ENCODE results near the gene DNAJC17.

Gene DNAJC17

DNA sequence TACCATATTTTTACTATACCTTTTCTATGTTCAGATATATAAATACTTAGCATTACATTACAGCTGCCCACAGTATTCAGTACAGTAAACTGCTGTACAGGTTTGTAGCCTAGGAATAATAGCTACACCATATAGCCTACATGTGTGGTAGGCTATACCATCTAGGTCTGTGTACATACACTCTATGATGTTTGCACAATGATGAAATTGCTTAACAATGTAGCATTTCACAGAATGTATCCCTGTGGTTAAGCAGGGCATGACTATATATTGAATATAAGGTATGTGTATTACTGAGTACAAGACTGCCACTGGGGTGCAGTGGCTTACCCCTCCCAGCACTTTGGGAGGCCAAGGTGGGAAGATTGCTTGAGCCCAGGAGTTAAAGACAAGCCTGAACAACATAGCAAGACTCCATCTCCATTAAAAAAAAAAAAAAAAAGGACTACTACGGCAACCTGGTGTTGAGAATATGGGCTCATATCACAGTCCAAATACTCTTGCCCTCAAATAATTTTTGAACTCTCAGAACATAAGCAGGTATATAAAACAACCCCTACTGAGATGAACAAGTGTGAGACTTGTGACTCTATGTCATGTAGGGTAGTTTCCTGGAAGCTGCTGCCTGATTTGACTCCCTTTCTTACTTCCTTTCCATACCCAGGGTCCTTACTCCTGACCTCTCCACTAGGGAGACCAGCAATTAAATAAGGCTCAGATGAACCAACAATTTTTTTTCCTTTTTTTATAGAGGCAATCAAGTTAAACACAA lies 16.5 kb upstream of the DNAJC17 start:
- no peak for DNase-seq (ENCODE audit: low spot score)

DNA sequence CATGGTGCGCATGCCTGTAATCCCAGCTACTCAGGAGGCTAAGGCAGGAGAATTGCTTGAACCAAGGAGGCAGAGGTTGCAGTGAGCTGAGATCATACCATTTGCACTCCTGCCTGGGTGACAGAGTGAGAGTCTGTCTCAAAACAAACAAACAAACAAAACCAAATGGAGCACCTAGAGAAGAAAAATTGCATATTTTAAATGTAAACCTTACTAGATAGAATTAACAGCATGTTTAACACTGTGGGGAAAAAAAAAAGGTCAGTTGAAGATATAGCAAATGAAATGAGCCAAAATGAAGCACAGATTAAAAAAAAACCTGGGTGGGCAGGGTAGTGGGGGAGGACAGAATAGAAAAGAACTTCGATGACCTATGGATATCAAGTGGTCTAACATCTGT lies 13.9 kb upstream of the DNAJC17 start:
- in situ Hi-C loops (cut with MboI; ENCODE audit: low pct_unique_long_range_greater_than_20kb, low sequenced_read_pairs, unreplicated experiment), result no loop called here
- TF ChIP-seq, protein P1, sequence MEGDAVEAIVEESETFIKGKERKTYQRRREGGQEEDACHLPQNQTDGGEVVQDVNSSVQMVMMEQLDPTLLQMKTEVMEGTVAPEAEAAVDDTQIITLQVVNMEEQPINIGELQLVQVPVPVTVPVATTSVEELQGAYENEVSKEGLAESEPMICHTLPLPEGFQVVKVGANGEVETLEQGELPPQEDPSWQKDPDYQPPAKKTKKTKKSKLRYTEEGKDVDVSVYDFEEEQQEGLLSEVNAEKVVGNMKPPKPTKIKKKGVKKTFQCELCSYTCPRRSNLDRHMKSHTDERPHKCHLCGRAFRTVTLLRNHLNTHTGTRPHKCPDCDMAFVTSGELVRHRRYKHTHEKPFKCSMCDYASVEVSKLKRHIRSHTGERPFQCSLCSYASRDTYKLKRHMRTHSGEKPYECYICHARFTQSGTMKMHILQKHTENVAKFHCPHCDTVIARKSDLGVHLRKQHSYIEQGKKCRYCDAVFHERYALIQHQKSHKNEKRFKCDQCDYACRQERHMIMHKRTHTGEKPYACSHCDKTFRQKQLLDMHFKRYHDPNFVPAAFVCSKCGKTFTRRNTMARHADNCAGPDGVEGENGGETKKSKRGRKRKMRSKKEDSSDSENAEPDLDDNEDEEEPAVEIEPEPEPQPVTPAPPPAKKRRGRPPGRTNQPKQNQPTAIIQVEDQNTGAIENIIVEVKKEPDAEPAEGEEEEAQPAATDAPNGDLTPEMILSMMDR (IDR thresholded peaks at IDR 0.05; ENCODE audit: extremely low read depth, insufficient read depth, missing control alignments), result no peak
- no peak for DNase-seq (ENCODE audit: low spot score)

More for the DNA sequence above, 16.5 kb upstream of the DNAJC17 start:
- TF ChIP-seq, protein P1 (IDR thresholded peaks at IDR 0.05; ENCODE audit: extremely low read depth, insufficient read depth, missing control alignments), result no peak
- in situ Hi-C loops (cut with MboI; ENCODE audit: low pct_unique_long_range_greater_than_20kb, low sequenced_read_pairs, unreplicated experiment), result no loop called here

DNA sequence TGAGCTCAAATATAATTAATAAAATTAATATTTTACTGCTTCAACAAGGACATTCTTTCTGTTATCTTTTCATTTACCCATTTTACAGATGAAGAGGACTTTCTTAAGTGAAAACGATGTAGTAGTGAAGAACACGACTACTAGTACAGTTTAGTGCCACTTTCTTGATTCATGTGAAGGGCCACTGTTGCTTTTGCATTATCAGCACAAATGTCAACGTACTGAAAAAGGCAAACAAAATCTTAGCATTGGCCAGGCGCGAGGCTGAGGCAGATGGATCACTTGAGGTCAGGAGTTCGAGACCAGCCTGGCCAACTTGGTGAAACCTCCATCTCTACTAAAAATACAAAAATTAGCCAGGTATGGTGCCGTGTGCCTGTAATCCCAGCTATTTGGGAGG lies 11.8 kb upstream of the DNAJC17 start:
- TF ChIP-seq, protein P1 (IDR thresholded peaks at IDR 0.05; ENCODE audit: extremely low read depth, insufficient read depth, missing control alignments), result no peak
- in situ Hi-C loops (cut with MboI; ENCODE audit: low pct_unique_long_range_greater_than_20kb, low sequenced_read_pairs, unreplicated experiment), result no loop called here
- no peak for DNase-seq (ENCODE audit: low spot score)

DNA sequence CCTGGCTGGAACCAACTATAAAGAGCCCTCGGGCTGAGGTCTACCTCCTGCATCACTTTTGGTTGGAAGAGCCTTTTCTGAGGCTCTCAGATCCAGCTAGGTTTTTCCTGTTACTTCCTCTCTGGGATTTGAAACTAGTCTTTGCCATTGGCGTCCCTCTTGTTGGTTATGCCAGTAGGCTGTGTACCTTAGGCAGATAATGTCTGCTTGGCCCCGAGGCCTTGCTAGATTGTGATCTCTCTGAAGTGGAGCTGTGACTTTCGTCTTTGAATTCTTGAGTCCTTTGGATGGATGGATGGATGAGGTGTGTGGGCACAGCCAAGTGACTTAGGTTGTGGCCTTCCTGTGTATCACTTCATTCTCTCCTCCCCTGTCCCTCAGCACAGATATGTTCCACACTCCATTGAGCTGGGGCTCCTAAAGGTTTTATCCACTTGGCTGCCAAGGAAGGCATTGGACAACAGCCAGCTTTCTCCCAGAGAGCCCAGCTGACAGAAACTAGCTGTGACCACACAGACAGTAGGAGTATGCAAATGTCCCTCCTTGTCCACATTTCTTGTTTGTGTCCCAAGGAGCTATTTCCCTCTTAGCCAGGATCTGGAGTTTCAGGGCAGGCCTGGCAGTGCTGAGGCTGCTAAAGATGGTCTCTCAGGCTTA lies 7.9 kb upstream of the DNAJC17 start:
- TF ChIP-seq, protein P1 (IDR thresholded peaks at IDR 0.05; ENCODE audit: extremely low read depth, insufficient read depth, missing control alignments), result no peak
- in situ Hi-C loops (cut with MboI; ENCODE audit: low pct_unique_long_range_greater_than_20kb, low sequenced_read_pairs, unreplicated experiment), result no loop called here
- DNase-seq (ENCODE audit: low spot score), result no peak

DNA sequence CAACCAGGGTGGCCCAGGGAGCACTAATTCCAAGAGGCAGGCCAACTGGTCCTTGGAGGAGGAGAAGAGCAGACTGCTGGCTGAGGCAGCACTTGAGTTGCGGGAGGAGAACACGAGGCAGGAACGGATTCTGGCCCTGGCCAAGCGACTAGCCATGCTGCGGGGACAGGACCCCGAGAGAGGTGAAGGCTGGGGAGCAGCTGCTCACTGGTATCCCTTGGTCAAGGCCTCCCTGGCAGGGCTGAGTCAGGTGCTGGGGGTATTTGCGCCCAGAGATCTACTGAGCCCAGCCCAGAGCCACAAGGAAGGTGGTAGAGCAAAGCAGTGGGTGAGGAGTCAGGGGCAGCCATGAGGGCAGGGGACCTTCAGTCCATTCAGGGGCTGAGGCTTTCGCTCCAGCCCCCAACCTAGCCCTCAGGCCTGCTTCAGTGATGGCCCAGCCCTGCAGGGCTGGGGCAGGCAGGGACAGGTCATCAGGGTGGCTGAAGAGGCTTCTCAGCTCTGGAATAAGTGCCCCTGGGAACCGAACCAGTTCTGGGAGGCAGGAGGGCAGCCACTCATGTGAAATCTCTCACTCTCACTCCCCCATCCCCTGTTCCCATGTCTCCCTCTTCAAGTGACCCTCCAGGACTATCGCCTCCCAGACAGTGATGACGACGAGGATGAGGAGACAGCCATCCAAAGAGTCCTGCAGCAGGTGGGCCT lies 5.6 kb upstream of the DNAJC17 start:
- in situ Hi-C loops (cut with MboI; ENCODE audit: low pct_unique_long_range_greater_than_20kb, low sequenced_read_pairs, unreplicated experiment), result no loop called here
- no peak for DNase-seq (ENCODE audit: low spot score)
- TF ChIP-seq, protein P1 (IDR thresholded peaks at IDR 0.05; ENCODE audit: extremely low read depth, insufficient read depth, missing control alignments), result no peak

DNA sequence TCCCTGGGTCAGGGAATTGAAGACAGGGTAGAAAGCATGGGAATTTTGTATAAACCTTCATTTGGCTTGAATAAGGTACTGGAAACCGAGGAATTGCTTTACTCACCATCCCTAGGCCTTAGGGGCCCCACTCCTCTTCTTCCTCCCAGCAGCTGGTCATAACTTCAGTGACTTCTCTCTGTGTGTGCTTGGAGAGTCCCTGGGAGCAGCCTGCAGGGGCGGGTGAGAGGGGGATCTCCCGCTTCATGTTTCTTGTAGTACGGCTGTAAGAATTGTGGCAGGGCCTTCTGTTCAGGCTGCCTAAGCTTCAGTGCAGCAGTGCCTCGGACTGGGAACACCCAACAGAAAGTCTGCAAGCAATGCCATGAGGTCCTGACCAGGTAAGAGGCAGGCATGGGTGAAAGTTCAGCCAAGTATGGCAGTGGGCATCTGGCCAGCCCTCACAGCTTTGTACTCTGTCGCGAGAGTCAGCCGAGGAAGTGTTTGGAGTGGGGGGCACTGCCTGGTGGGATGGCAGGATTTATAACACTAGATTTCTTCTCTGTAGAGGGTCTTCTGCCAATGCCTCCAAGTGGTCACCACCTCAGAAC lies 1.7 kb upstream of the DNAJC17 start:
- in situ Hi-C loops (cut with MboI; ENCODE audit: low pct_unique_long_range_greater_than_20kb, low sequenced_read_pairs, unreplicated experiment), result no loop called here
- peak; percentile 46 for DNase-seq (ENCODE audit: low spot score)
- TF ChIP-seq, protein P1 (IDR thresholded peaks at IDR 0.05; ENCODE audit: extremely low read depth, insufficient read depth, missing control alignments), result no peak
